A549 (cell line): Measurements from ENCODE around the gene HS3ST4. TPM values are rescaled to one million over a fixed set of nuclear protein-coding genes. Genes with fewer than 3 reads are reported as not detected.

Experiments used
- ATAC-seq, 2 experiments: fragments of 200-7000 bp in 1 of 2; fragments of >200 bp in 1 of 2; cut with Nextera tagmentation in 1 of 2; cut with Tn5 transposase in 1 of 2; 3 replicates each; pipeline versions ENCODE4 v1.8.0 to v1.9.1; 2018 to 2020; ENCODE audit warnings: mild to moderate bottlenecking in 1 of 2, moderate library complexity in 1 of 2
- CTCF ChIA-PET: fragments of 300-600 bp; sonication (Branson Sonifier 250); formaldehyde crosslinking; extraction: SDS; loops from one replicate; lab custom pipeline; 2021; ENCODE audit warnings: antibody characterized with exemption, inconsistent platforms; lab: Yijun Ruan, JAX
- POLR2A ChIA-PET: fragments of 350-600 bp; formaldehyde crosslinking; extraction: SDS; loops from one replicate; lab custom pipeline; 2021; ENCODE audit warnings: antibody characterized with exemption, inconsistent platforms; lab: Yijun Ruan, JAX
- DNase-seq, 2 experiments: peaks; one replicate each; pipeline versions ENCODE4 v3.0.0 to v3.0.0-alpha.2; 2011 to 2016; ENCODE audit warnings: low read depth in 1 of 2, low spot score in 1 of 2
- FAIRE-seq: peaks from 2 replicates; lab custom pipeline; 2011; peaks lifted over from hg19 to GRCh38; lab: Jason Lieb, UNC
- H3K27ac ChIP-seq, 2 experiments: fragments of >200 bp; sonication (Bioruptor Twin); formaldehyde crosslinking; 3 replicates each; pipeline ENCODE4 v1.5.1; 2016 to 2017
- H3K4me1 ChIP-seq: fragments of >200 bp; sonication (Bioruptor Twin); formaldehyde crosslinking; 3 replicates; pipeline ENCODE4 v1.6.1; 2016
- H3K4me2 ChIP-seq: fragments of >200 bp; sonication (Bioruptor Twin); formaldehyde crosslinking; 3 replicates; pipeline ENCODE4 v1.6.1; 2016
- H3K4me3 ChIP-seq: fragments of >200 bp; sonication (Bioruptor Twin); formaldehyde crosslinking; 3 replicates; pipeline ENCODE4 v1.5.1; 2016
- H3K9me3 ChIP-seq: fragments of >200 bp; sonication (Bioruptor Twin); formaldehyde crosslinking; 3 replicates; pipeline ENCODE4 v1.6.1; 2016
- BCL3 ChIP-seq: fragments of >200 bp; sonication (Bioruptor Twin); formaldehyde crosslinking; IDR thresholded peaks from 3 replicates; pipeline ENCODE4 v1.6.1; 2016
- BHLHE40 ChIP-seq: IDR thresholded peaks from 2 replicates; pipeline ENCODE4 v1.6.1; 2012; ENCODE audit warnings: low read depth, low read length, inconsistent platforms
- CBX8 ChIP-seq: fragments of 200-600 bp; sonication (generic); IDR thresholded peaks from 2 replicates; pipeline ENCODE4 v1.6.1; 2016
- E2F6 ChIP-seq: IDR thresholded peaks from 2 replicates; pipeline ENCODE4 v1.6.1; 2012; ENCODE audit warnings: low read depth, borderline replicate concordance
- EHMT2 ChIP-seq: fragments of 200-600 bp; sonication (generic); IDR thresholded peaks from 2 replicates; pipeline ENCODE4 v1.6.1; 2016; ENCODE audit warnings: antibody characterized with exemption, low read depth, mild to moderate bottlenecking, moderate library complexity
- EP300 ChIP-seq, 2 experiments: fragments of >200 bp; sonication (Bioruptor Twin); formaldehyde crosslinking; IDR thresholded peaks; 2 replicates in 1 of 2; 3 replicates in 1 of 2; pipeline ENCODE4 v1.6.1; 2016 to 2017
- ESRRA ChIP-seq: fragments of 150-350 bp; IDR thresholded peaks from 2 replicates; pipeline ENCODE4 v1.6.1; 2014; ENCODE audit warnings: mild to moderate bottlenecking, low read length, borderline replicate concordance
- FOSB ChIP-seq: fragments of 250-450 bp; sonication (Bioruptor Pico); IDR thresholded peaks from 2 replicates; pipeline ENCODE4 v1.5.0; 2020; ENCODE audit warnings: mild to moderate bottlenecking, moderate library complexity
- GATA3 ChIP-seq: IDR thresholded peaks from 2 replicates; pipeline ENCODE4 v1.6.1; 2012; ENCODE audit warnings: borderline replicate concordance
- HES2 ChIP-seq: fragments of >200 bp; sonication (Bioruptor Twin); formaldehyde crosslinking; IDR thresholded peaks from 2 replicates; pipeline ENCODE4 v1.6.1; 2016
- JUN ChIP-seq, 2 experiments: fragments of >200 bp; sonication (Bioruptor Twin); formaldehyde crosslinking; IDR thresholded peaks; 2 replicates in 1 of 2; 3 replicates in 1 of 2; pipeline ENCODE4 v1.6.1; 2016 to 2017
- KDM5A ChIP-seq: fragments of 200-600 bp; sonication (generic); IDR thresholded peaks from 2 replicates; pipeline ENCODE4 v1.6.1; 2016; ENCODE audit warnings: antibody characterized with exemption, mild to moderate bottlenecking
- MYC ChIP-seq: IDR thresholded peaks from 2 replicates; pipeline ENCODE4 v1.6.1; 2012; ENCODE audit warnings: mild to moderate bottlenecking, inconsistent platforms, low read length, improper control_type of control experiment, borderline replicate concordance
- REST ChIP-seq: fragments of 200-600 bp; sonication (generic); IDR thresholded peaks from 2 replicates; pipeline ENCODE4 v1.6.1; 2016; ENCODE audit warnings: antibody characterized with exemption, mild to moderate bottlenecking, moderate library complexity
- RNF2 ChIP-seq: fragments of 200-600 bp; sonication (generic); IDR thresholded peaks from 2 replicates; pipeline ENCODE4 v1.6.1; 2016; ENCODE audit warnings: low read depth, mild to moderate bottlenecking, antibody characterized with exemption, moderate library complexity, borderline replicate concordance
- SMC3 ChIP-seq: fragments of >200 bp; sonication (Bioruptor Twin); formaldehyde crosslinking; IDR thresholded peaks from 3 replicates; pipeline ENCODE4 v1.6.1; 2018; ENCODE audit warnings: inconsistent platforms
- USF2 ChIP-seq: fragments of 450-650 bp; IDR thresholded peaks from 2 replicates; pipeline ENCODE4 v1.6.1; 2014; ENCODE audit warnings: antibody characterized with exemption
- WGBS: methylation state at CpG from one replicate; pipeline ENCODE4 v1.1.6; 2017; ENCODE audit errors: missing lambda C conversion rate; 5-methylcytosine and 5-hydroxymethylcytosine counted together
- polyA plus RNA-seq, 4 experiments: library from polyadenylated mRNA; depleted of rRNA in 3 of 4; stranded (reverse); fragments of >200 nt; fragmentation: RNase III in 1 of 4; extraction: RNeasy Plus Mini Kit Qiagen cat#74134 plus additional on column Dnase treatment in 1 of 4; gene quantifications; 2 replicates in 3 of 4; 3 replicates in 1 of 4; pipeline ENCODE4 v1.2.3, GENCODE V29; 2011 to 2017

Gene HS3ST4
- polyA plus RNA-seq, 2 of the 4 experiments (the other 2 are of a cell fraction), result not detected

- no peak for TF ChIP-seq BCL3
- TF ChIP-seq, all 56 proteins: peak for 0
Measured at GRCh38 chr16:25988084-25988483, 296.3 kb downstream of the HS3ST4 start (continued).

- FAIRE-seq (no peak), ATAC-seq (no peak)
- Histone ChIP-seq H3K9me3 (no peaks in the 10 kb centered on the region), H3K4me2 (no peak overlapping the region), H3K4me1 (no peaks in the 10 kb centered on the region), H3K4me3 (no peak overlapping the region), H3K27ac (no peak overlapping the region)
- POLR2A ChIA-PET, result no interaction called here
- TF ChIP-seq EP300 (IDR thresholded peaks at IDR 0.05), result no peak
- TF ChIP-seq JUN (IDR thresholded peaks at IDR 0.05), result no peak
- TF ChIP-seq FOSB (CRISPR knock-in tag), result no peak
- no peak for TF ChIP-seq GATA3
- no peak for TF ChIP-seq EHMT2
- TF ChIP-seq HES2, result no peak
- no peak for TF ChIP-seq BHLHE40
- TF ChIP-seq RNF2, result no peak
- TF ChIP-seq, all 56 proteins: peak for 0
- WGBS, result 34% methylated on average over 7 of the region's 7 CpGs
- CTCF ChIA-PET, result interaction anchor here (0.6 kb wide), 1 partner anchor 167 kb away, joined by 3 read pairs; no protein-coding TSS in a partner anchor
- DNase-seq, result no peak
Measured at GRCh38 chr16:25988882-25989281, 297.1 kb downstream of the HS3ST4 start.

- WGBS, result 25% methylated on average over 2 of the region's 2 CpGs
- FAIRE-seq, result no peak
- no peak for TF ChIP-seq BHLHE40
- TF ChIP-seq CBX8, result no peak
- no peak for TF ChIP-seq SMC3
- no peak for TF ChIP-seq E2F6
- TF ChIP-seq, all 56 proteins: peak for 0
- ATAC-seq (no peak), DNase-seq (peak in 1 of 2 experiments; percentile 6)
- Histone ChIP-seq H3K9me3 (no peaks in the 10 kb centered on the region), H3K4me2 (no peak overlapping the region), H3K27ac (no peak overlapping the region), H3K4me3 (no peak overlapping the region), H3K4me1 (no peaks in the 10 kb centered on the region)
- ChIA-PET POLR2A (no interaction called here), CTCF (interaction anchor here (1.3 kb wide), 1 partner anchor 16 kb away, joined by 3 read pairs; no protein-coding TSS in a partner anchor)
Measured at GRCh38 chr16:25996052-25996451, 304.3 kb downstream of the HS3ST4 start.

GRCh38 chr16:26005336-26005735 lies 313.6 kb downstream of the HS3ST4 start:
- H3K4me3 ChIP-seq, result no peak overlapping the region
- no peaks in the 10 kb centered on the region for H3K9me3 ChIP-seq
- no peaks in the 10 kb centered on the region for H3K4me1 ChIP-seq
- H3K27ac ChIP-seq, result no peak overlapping the region
- no peak for FAIRE-seq
- ChIA-PET CTCF (interaction anchor here (0.6 kb wide), 2 partner anchors 164 to 660 kb away, joined by 3 to 5 read pairs; no protein-coding TSS in a partner anchor), POLR2A (no interaction called here)
- ATAC-seq, result no peak
- H3K4me2 ChIP-seq, result no peak overlapping the region
- DNase-seq, result no peak
- 2% methylated on average over 5 of the region's 5 CpGs for WGBS
- TF ChIP-seq MYC, result no peak
- TF ChIP-seq REST, result no peak
- TF ChIP-seq ESRRA, result no peak
- TF ChIP-seq USF2, result no peak
- TF ChIP-seq KDM5A, result no peak
- TF ChIP-seq, all 56 proteins: peak for 0
